ENCODE results near the gene HGFAC.

Gene HGFAC

DNA sequence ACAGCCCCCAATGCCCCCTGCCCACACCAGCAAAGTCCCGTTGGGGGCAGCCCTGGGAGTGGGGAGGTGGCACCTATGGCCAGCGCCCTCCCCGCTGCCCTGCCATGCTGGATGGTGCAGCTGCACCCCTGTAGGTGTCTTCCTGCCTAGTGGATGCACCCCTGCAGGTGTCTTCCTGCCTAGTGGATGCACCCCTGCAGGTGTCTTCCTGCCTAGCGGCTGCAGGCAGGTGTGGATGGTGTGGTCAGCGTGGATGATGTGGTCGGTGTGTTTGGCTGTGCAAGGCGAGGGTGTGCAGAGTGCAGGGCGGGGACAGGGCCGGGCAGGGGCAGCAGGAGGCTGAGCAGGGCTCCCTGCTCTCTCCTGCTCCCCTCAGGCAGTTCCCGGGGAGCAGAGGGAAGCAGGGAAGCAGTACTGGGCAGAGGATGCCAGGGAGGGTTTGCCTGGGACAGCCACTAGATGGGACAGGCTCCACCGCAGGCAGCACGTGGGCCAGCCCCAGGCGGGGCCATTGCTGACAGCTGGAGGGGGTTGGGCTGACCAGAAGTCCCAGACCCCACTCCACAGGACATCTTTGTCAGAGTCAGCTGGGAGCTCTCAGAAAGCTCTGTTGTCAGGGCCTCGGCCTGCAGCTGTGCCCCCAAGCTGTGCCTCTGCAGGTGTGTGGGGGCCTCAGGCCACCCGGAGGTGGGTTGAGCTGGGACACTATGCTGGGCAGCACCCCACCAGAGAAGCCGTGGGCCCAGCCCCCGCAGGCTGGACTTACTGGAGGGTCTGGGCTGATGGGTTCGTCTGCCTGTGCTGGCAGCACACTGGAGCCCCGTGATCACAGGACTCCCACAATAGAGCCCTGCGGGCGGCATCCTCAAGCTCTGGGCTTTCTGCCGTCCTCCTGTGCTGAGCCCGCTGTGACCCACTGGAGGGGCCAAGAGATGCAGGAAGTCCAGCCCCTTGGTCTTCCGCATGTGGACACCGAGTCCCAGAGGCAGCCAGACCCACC lies 45.1 kb downstream of the HGFAC start:
- DNase-seq (ENCODE audit: low spot score): no peak

DNA sequence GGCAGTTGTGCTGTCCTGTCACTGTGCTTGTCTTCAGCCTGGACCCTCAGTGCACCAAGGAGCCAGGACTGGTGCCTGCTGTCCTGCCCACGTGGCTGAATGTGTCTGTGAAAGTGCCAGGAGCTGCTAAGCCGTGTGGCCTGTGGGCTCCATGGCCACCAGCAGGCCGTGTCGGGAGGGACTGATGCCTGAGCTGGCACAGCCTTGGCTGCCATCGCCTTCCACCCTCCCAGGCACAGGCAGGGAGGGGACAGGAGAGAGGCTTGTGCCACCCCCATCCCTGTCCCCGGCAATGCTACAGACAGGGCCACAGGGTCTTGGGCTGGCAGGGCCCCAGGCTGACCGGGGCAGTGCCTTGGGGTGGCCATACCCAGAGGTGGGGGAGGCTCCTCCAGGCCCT lies 46.1 kb downstream of the HGFAC start:
- DNase-seq (ENCODE audit: low spot score): no peak

DNA sequence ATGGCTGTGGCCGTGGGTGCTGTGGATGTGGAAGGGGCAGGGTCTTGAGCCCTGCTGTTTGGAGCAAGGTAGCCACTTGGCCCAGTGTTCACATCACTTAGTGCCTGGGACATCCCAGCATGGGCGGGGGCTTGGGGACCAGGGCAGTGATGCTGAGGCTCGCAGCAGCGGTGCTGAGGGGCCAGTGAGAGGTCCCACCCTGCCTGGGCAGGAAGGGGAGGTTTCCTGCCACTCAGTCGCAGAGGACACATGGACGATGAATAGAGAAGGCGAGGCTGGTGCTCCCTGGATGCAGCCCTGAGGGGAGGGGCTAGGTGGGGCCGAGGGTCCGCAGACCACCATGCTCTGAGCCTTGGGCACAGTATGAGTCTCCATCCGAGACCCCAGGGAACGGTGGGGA lies 47.1 kb downstream of the HGFAC start:
- DNase-seq (ENCODE audit: low spot score): no peak

DNA sequence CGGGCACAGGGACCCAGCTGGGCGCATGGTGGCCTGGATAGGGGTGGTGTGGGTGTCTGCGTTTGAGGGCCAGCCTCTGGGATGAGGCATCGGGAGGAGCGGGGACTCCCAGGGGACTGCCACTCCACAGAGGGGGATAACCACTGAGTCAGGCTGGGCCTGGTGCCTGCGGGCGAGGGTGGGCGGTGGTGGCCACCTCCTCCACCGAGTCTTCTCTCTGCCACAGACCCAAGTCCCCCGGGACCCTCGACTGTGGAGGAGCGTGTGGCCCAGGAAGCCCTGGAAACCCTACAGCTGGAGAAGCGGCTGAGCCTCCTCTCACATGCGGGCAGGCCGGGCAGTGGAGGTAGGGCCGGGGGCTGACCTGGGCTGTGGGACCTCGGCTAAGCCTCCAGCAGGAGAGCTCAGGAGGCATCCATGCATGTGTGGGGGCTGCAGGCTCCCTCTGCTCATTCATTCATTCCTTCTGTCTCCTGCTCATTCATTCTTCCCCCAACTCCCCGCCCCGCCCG lies 47.7 kb downstream of the HGFAC start:
- DNase-seq (ENCODE audit: low spot score): no peak

DNA sequence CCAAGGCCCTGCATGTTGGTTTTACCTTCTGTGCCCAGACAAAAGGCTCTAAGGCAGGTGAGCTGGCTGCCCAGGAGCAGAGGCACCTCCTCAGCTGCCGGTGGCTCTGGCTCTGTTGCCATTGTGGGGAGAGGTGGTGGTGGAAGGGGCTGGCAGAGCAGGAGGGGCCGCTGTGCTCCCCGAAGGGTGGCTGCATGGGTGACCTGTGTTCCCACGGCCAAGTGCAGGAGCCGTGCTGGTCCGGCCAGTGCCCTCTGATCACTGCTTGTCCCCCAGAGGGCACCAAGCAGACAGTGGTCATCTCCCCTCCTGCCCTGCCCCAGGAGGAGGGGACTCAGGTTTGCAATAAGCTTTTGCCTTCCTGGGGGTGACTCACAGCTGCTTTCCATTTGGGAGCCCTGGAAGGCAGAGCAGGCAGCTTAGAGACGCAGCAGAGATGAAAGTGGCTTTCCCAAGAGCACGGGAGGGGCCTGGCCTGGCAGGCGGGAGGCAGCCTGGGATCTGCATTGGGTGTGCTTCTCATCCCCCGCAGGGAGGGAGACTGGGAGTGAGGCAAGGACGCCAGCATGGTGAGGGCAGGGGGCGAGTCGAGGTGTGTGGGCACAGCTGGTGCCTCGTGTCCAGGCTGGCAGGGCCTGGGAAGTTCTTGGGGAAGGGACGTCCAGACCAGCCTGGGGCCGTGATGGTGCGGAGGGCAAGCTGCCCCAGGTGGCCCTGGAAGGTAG lies 50.1 kb downstream of the HGFAC start:
- no peak for DNase-seq (ENCODE audit: low spot score)

DNA sequence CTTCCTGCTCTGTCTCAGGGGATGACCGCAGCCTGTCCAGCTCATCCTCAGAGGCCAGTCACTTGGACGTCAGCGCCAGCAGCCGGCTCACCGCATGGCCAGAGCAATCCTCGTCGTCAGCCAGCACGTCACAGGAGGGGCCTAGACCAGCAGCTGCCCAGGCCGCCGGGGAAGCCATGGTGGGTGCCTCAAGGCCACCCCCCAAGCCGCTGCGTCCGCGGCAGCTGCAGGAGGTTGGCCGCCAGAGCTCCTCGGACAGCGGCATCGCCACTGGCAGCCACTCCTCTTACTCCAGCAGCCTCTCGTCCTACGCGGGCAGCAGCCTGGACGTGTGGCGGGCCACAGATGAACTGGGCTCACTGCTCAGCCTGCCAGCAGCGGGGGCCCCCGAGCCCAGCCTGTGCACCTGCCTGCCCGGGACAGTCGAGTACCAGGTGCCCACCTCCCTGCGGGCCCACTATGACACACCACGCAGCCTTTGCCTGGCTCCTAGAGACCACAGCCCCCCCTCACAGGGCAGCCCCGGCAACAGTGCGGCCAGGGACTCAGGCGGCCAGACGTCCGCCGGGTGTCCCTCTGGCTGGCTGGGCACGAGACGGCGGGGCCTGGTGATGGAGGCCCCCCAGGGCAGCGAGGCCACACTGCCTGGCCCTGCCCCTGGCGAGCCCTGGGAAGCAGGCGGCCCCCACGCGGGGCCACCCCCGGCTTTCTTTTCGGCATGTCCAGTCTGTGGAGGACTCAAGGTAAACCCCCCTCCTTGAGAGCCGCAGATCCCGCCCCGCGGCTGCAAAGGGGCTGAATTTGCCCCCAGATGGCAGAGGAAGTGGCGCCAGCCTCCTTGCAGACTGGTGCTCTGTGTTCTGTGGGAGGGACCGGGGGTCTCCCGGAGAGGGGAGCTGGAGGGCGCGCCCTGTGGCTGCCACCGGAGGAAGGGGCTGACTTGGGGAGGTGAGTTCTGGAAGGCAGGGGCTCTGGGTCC lies 51.3 kb downstream of the HGFAC start:
- no peak for DNase-seq (ENCODE audit: low spot score)

DNA sequence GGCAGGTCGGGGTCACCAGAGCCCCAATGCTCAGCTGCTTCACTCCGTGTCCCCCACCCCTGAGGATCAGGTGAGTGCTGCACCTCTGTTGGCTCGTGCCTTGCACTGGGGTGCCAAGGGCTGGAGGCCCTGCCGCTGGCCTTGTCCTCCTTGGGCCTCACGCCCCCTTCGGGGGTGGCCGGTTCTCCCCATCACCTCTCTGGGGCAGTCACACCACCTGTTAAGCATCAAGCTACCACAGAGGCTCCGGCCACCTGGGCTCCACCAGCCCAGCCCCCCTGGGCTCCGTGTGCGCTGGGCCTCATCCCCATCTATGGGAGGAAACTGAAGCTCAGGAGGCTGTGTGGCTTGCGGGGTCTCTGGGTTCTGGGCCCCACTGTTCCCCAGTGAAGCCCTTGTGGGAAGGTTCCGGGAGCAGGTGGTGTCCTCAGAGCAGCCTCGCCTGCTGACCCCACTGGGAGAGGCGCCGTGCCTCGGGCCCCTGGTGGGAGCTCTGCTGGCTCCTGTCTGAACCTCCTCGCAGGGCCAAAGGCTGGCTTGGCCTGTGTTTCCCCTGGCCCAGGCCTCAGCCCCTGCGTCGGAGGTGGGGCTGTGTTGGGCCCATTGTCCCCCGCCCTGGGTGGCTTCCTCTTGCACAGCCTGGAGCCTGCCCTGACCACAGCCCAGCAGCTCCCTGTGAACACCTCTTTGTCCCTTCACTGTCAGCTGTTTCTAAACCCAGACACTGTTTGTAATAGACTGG lies 52.1 kb downstream of the HGFAC start:
- no peak for DNase-seq (ENCODE audit: low spot score)

DNA sequence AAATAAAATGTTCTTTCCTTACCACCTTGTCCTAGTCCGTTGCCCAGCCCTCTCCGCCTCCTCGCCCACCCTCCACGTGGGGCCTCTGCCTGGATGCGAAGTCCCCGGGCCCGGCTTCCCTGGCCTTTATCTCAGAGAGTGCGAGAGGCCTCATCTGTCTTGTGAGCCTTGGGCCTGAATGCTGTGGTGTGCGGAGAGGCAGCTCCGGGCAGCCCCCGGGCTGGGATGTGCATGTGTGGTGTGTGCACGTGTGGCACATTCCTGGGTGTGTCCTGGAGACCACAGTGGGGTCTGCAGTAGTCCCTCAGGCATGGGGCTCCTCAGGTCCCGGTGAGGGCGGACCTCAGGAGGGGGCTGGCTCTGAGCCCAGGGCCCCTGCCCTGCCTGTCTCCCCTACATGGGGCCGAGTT lies 52.7 kb downstream of the HGFAC start:
- DNase-seq (ENCODE audit: low spot score): no peak

DNA sequence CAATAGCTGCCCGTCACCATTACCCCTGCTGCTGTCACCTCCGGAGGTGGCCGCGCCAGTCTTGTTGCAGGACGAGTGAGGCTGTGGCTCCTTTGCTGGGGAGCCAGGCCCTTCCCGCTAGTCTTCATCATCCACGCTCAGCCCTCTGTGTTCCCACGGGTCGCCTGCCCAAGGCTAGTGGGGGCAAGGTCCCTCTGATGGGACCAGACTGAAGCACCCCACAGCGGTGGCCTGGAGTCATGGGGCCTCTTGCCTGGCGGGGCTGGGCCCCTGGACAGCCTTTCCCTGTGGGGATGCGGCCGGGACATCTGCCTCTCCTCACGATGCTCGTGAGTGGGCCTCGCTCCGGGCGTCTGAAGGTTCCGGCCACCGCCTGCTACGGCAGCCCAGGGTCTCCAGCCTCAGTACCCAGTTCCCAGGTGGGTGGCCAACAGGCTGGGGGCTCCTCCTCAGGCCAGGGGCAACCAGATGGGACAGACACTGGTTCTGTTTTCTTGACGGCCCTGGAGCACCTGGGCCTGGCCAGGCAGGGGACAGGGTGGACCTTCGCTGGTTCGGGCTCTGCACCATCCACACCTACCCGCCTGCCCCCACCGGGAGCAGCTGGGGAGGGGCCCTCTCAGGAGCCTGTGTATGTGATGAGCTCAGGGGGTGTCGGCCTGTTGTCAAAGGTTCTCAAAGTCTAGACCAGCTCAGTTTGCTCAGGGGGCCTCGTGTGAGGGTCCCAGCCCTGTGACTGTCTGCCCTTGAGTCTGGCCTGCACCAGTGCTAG lies 53.6 kb downstream of the HGFAC start:
- no peak for DNase-seq (ENCODE audit: low spot score)

DNA sequence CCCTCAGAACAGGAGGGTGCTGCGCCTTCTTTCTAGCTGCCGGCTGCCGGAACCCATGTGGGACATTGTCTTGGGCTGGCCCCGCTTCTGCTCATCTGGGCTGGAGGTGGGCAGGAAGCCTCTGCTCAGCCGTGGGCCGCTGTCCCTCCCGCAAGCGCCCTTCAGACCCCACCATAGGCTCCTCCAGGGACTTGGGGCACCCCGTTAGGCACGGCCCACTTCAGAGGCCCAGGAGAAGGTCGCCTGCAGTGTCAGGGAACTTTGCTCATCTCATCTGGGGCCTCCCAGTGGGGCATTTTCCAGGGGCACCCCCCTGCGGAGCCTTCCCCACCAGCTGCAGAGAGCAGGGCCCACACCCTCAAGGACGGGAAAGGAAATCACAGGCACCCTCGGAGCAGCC lies 54.3 kb downstream of the HGFAC start:
- no peak for DNase-seq (ENCODE audit: low spot score)

DNA sequence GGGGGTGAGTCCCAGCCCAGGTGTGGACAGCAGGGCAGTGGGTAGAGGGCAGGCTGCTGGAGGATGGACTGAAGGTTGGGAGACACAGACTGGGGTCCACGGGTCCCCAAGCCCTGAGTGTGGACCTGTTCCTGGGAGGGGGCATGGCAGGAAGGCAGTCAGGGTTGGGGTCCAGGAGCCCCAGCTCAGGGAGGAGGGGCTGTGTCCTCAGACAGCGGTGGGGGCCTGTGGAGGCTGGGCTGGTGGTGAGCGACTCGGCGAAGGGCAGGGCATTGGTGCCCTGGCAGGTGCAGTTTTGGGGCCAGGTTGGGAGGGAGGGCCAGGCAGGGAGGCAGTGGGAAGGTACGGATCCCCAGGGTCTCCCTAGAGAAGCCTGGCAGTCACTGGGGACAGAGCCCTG lies 55.3 kb downstream of the HGFAC start:
- DNase-seq (ENCODE audit: low spot score): no peak

DNA sequence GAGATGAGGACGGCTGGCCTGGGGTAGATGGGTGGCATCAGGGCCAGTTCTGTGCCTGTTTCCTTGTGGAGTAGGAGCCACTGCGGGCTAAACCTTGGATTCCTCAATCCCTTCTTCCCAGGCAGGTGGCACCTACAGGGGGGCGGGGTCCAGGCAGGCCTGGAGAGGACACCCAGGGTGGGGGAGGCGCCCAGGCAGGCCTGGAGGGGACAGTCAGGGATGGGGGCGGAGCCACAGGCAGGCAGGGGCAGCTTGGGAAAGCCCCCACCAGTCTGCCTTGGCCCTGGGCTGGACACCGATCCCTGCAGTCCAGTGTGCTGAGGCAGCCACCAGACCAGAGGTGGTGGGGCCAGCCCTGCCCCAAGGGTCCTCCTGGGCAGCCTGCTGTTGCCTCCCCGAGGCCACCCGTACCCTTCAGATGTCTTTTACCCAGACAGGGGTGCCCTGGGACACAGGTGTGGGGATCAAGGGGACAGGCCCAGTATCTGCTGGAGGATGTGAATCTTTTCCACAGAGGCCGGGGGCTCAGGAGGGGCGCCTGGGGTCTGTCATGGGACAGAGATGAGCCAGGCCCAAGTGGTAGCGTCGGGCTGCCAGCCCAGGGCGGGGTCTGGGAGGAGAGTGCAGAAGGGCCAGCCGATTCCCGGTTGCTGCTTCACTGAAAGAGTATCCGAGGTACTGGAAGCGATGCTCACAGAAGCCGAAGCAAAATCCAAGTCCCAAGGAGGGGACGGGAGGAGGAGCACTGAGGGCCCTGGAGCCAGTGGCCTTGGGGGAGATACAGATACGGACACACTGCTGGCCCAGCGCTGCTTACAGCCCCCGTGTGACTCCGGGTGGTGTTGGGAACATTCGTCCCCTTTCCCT lies 56.0 kb downstream of the HGFAC start:
- no peak for DNase-seq (ENCODE audit: low spot score)

DNA sequence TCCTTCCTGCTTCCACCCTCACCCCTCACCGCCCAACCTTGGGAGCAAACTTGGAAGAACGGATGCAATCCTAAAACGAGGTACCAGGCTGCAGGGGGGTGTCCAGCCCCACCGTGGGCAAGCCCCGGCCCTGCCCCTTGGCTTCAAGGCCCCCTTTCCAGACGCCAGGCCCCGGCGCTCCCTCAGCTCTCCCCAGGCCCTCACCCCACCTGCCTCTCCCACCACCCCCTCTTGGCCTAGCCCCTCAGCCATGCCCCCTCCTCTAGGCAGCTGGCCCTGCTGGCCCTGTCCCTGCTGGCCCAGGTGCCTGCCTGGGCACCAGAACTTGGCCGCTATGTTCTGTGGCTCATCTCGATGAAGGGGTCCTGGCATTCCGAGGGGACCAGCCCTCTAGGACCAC lies 56.6 kb downstream of the HGFAC start:
- no peak for DNase-seq (ENCODE audit: low spot score)

Measured in COLO829 (cell line).